Ovary (tissue), 1 donor: Measurements from ENCODE around the gene LRFN4.

Experiments used
- EP300 ChIP-seq: sonication (generic); formaldehyde crosslinking; IDR thresholded peaks from one replicate; pipeline ENCODE4 v1.6.1; 2017; ENCODE audit warnings: antibody characterized with exemption
- POLR2A ChIP-seq: fragments of 450-650 bp; IDR thresholded peaks from one replicate; pipeline ENCODE4 v1.6.1; 2017; ENCODE audit warnings: antibody characterized with exemption, mild to moderate bottlenecking, moderate library complexity

- TF ChIP-seq POLR2A (no peak), EP300 (no peak)
Measured at GRCh38 chr11:66870616-66871520, 14.0 kb downstream of the LRFN4 start.
